ENCODE data around the gene ARHGAP33. TPM values are rescaled to one million over a fixed set of nuclear protein-coding genes. Genes with fewer than 3 reads are reported as not detected.

ARHGAP33 gene
- total and polyA plus RNA-seq, 5 donors from 2014 or later: 0.40 to 46.7 TPM; not detected in 3

- Histone ChIP-seq H3K36me3 (ENCODE audit: control insufficient read depth, insufficient read depth, low read length) (peaks cover 81% of the 10 kb centered on the region), H3K27ac (ENCODE audit: insufficient read depth, low read length, poor library complexity, severe bottlenecking) (no peak overlapping the region), H3K4me3 (ENCODE audit: low read depth, low read length) (no peak overlapping the region), H3K4me1 (ENCODE audit: control insufficient read depth, insufficient read depth, low read length, poor library complexity, severe bottlenecking) (no peaks in the 10 kb centered on the region), H3K27me3 (ENCODE audit: control insufficient read depth, insufficient read depth, low read length) (no peaks in the 10 kb centered on the region), H3K9me3 (ENCODE audit: control insufficient read depth in 2 of 2, low read length in 2 of 2) (no peaks in the 10 kb centered on the region)
- peak overlapping the region in 1 of 3 donors; percentile 58 for H3K27ac Mint-ChIP-seq
- no peak for ATAC-seq (ENCODE audit: low read depth in 2 of 2)
- peaks cover 44% of the 10 kb centered on the region for H3K36me3 Mint-ChIP-seq
- no peak for DNase-seq
- no peaks in the 10 kb centered on the region for H3K27me3 Mint-ChIP-seq
- H3K4me3 Mint-ChIP-seq: no peak overlapping the region
- H3K4me1 Mint-ChIP-seq: peaks cover 0 to 16% (median 5%) of the 10 kb centered on the region in 4 donors
- peaks cover 0 to 2% (median 0%) of the 10 kb centered on the region in 7 donors for H3K9me3 Mint-ChIP-seq
Observed at GRCh38 chr19:35731353-35731752, 44.0 kb upstream of the ARHGAP33 start.

GRCh38 chr19:35731779-35732405 lies 43.5 kb upstream of the ARHGAP33 start:
- DNase-seq: no peak
- H3K9me3 ChIP-seq (ENCODE audit: control insufficient read depth in 2 of 2, low read length in 2 of 2): no peaks in the 10 kb centered on the region
- Mint-ChIP-seq H3K36me3 (peaks cover 40% of the 10 kb centered on the region), H3K27me3 (no peaks in the 10 kb centered on the region), H3K9me3 (peaks cover 0 to 2% (median 0%) of the 10 kb centered on the region in 7 donors), H3K4me1 (peaks cover 0 to 20% (median 7%) of the 10 kb centered on the region in 4 donors), H3K4me3 (no peak overlapping the region), H3K27ac (no peak overlapping the region)
- no peak overlapping the region for H3K4me3 ChIP-seq (ENCODE audit: low read depth, low read length)
- no peak overlapping the region for H3K27ac ChIP-seq (ENCODE audit: insufficient read depth, low read length, poor library complexity, severe bottlenecking)
- peaks cover 4% of the 10 kb centered on the region for H3K4me1 ChIP-seq (ENCODE audit: control insufficient read depth, insufficient read depth, low read length, poor library complexity, severe bottlenecking)
- no peak for ATAC-seq (ENCODE audit: low read depth in 2 of 2)
- no peaks in the 10 kb centered on the region for H3K27me3 ChIP-seq (ENCODE audit: control insufficient read depth, insufficient read depth, low read length)
- peaks cover 83% of the 10 kb centered on the region for H3K36me3 ChIP-seq (ENCODE audit: control insufficient read depth, insufficient read depth, low read length)

GRCh38 chr19:35732540-35733179 lies 42.7 kb upstream of the ARHGAP33 start:
- H3K9me3 ChIP-seq (ENCODE audit: control insufficient read depth in 2 of 2, low read length in 2 of 2): no peaks in the 10 kb centered on the region
- no peak for DNase-seq

DNA sequence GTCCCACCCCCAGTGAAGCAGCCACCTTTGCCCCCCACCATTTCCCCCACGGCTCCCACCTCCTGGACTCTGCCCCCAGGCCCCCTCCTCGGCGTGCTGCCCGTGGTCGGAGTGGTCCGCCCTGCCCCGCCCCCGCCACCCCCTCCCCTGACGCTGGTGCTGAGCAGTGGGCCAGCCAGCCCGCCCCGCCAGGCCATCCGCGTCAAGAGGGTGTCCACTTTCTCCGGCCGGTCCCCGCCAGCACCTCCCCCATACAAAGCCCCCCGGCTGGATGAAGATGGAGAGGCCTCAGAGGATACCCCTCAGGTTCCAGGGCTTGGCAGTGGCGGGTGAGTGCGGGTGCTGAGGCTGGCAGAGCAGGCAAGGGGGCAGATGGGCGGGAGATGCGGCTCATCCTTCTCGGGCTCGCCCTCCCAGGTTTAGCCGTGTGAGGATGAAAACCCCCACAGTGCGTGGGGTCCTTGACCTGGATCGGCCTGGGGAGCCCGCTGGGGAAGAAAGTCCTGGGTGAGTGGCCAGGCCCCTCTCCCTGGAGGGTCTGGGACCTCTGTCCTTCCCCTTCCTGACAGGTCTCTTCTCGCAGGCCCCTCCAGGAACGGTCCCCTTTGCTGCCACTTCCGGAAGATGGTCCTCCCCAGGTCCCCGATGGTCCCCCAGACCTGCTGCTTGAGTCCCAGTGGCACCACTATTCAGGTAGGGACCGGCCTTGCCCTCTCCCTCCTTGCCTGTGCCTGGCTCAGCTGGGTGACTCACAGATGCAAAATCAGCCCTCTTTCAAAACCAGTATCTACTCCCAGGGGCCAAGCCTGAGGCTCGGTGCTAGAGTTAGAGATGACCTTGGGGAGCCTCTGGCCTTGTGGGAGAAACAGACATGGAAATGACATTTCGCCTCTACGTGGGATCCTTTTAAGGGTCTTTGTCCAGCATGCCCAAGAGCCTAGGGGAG lies 41.9 kb upstream of the ARHGAP33 start:
- H3K36me3 ChIP-seq (ENCODE audit: control insufficient read depth, insufficient read depth, low read length): peaks cover 80% of the 10 kb centered on the region
- Mint-ChIP-seq H3K4me3 (peak overlapping the region in 1 of 4 donors; percentile 67), H3K27ac (peak overlapping the region in 2 of 3 donors; percentile 80 to 91), H3K4me1 (peaks cover 0 to 32% (median 11%) of the 10 kb centered on the region in 4 donors), H3K27me3 (no peaks in the 10 kb centered on the region), H3K9me3 (peaks cover 0 to 2% (median 0%) of the 10 kb centered on the region in 7 donors), H3K36me3 (peaks cover 38% of the 10 kb centered on the region)
- no peak overlapping the region for H3K27ac ChIP-seq (ENCODE audit: insufficient read depth, low read length, poor library complexity, severe bottlenecking)
- H3K4me3 ChIP-seq (ENCODE audit: low read depth, low read length): no peak overlapping the region
- no peaks in the 10 kb centered on the region for H3K27me3 ChIP-seq (ENCODE audit: control insufficient read depth, insufficient read depth, low read length)
- no peak for ATAC-seq (ENCODE audit: low read depth in 2 of 2)
- H3K4me1 ChIP-seq (ENCODE audit: control insufficient read depth, insufficient read depth, low read length, poor library complexity, severe bottlenecking): peaks cover 12% of the 10 kb centered on the region
- no peak for DNase-seq
- no peaks in the 10 kb centered on the region for H3K9me3 ChIP-seq (ENCODE audit: control insufficient read depth in 2 of 2, low read length in 2 of 2)

More at GRCh38 chr19:35732540-35733179, 42.7 kb upstream of the ARHGAP33 start:
- H3K36me3 ChIP-seq (ENCODE audit: control insufficient read depth, insufficient read depth, low read length): peaks cover 81% of the 10 kb centered on the region
- Mint-ChIP-seq H3K9me3 (peaks cover 0 to 2% (median 0%) of the 10 kb centered on the region in 7 donors), H3K4me1 (peaks cover 0 to 27% (median 10%) of the 10 kb centered on the region in 4 donors), H3K36me3 (peaks cover 38% of the 10 kb centered on the region), H3K4me3 (no peak overlapping the region), H3K27ac (no peak overlapping the region), H3K27me3 (no peaks in the 10 kb centered on the region)
- peaks cover 11% of the 10 kb centered on the region for H3K4me1 ChIP-seq (ENCODE audit: control insufficient read depth, insufficient read depth, low read length, poor library complexity, severe bottlenecking)
- H3K4me3 ChIP-seq (ENCODE audit: low read depth, low read length): no peak overlapping the region
- ATAC-seq (ENCODE audit: low read depth in 2 of 2): no peak
- no peaks in the 10 kb centered on the region for H3K27me3 ChIP-seq (ENCODE audit: control insufficient read depth, insufficient read depth, low read length)
- no peak overlapping the region for H3K27ac ChIP-seq (ENCODE audit: insufficient read depth, low read length, poor library complexity, severe bottlenecking)

GRCh38 chr19:35734273-35734672 lies 41.1 kb upstream of the ARHGAP33 start:
- DNase-seq (no peak), ATAC-seq (ENCODE audit: low read depth in 2 of 2) (no peak)
- H3K4me1 Mint-ChIP-seq: peaks cover 0 to 38% (median 14%) of the 10 kb centered on the region in 4 donors
- H3K9me3 ChIP-seq (ENCODE audit: control insufficient read depth in 2 of 2, low read length in 2 of 2): no peaks in the 10 kb centered on the region
- H3K36me3 Mint-ChIP-seq: peaks cover 35% of the 10 kb centered on the region
- H3K9me3 Mint-ChIP-seq: peaks cover 0 to 2% (median 0%) of the 10 kb centered on the region in 7 donors
- peaks cover 20% of the 10 kb centered on the region for H3K4me1 ChIP-seq (ENCODE audit: control insufficient read depth, insufficient read depth, low read length, poor library complexity, severe bottlenecking)
- H3K27ac Mint-ChIP-seq: peak overlapping the region in 2 of 3 donors; percentile 80 to 91
- no peak overlapping the region for H3K27ac ChIP-seq (ENCODE audit: insufficient read depth, low read length, poor library complexity, severe bottlenecking)
- H3K4me3 ChIP-seq (ENCODE audit: low read depth, low read length): no peak overlapping the region
- H3K27me3 Mint-ChIP-seq: no peaks in the 10 kb centered on the region
- peak overlapping the region in 2 of 4 donors; percentile 66 to 67 for H3K4me3 Mint-ChIP-seq
- H3K27me3 ChIP-seq (ENCODE audit: control insufficient read depth, insufficient read depth, low read length): no peaks in the 10 kb centered on the region
- peaks cover 76% of the 10 kb centered on the region for H3K36me3 ChIP-seq (ENCODE audit: control insufficient read depth, insufficient read depth, low read length)

- H3K4me3 Mint-ChIP-seq: peak overlapping the region in 1 of 4 donors; percentile 5
- peaks cover 0 to 44% (median 17%) of the 10 kb centered on the region in 4 donors for H3K4me1 Mint-ChIP-seq
- no peaks in the 10 kb centered on the region for H3K27me3 Mint-ChIP-seq
- H3K27ac ChIP-seq (ENCODE audit: insufficient read depth, low read length, poor library complexity, severe bottlenecking): no peak overlapping the region
- H3K9me3 ChIP-seq (ENCODE audit: control insufficient read depth in 2 of 2, low read length in 2 of 2): no peaks in the 10 kb centered on the region
- H3K27me3 ChIP-seq (ENCODE audit: control insufficient read depth, insufficient read depth, low read length): no peaks in the 10 kb centered on the region
- H3K4me1 ChIP-seq (ENCODE audit: control insufficient read depth, insufficient read depth, low read length, poor library complexity, severe bottlenecking): peaks cover 26% of the 10 kb centered on the region
- no peak for ATAC-seq (ENCODE audit: low read depth in 2 of 2)
- peaks cover 31% of the 10 kb centered on the region for H3K36me3 Mint-ChIP-seq
- H3K27ac Mint-ChIP-seq: peak overlapping the region in 1 of 3 donors; percentile 80
- no peak overlapping the region for H3K4me3 ChIP-seq (ENCODE audit: low read depth, low read length)
- peaks cover 0 to 2% (median 0%) of the 10 kb centered on the region in 7 donors for H3K9me3 Mint-ChIP-seq
- H3K36me3 ChIP-seq (ENCODE audit: control insufficient read depth, insufficient read depth, low read length): peaks cover 70% of the 10 kb centered on the region
- DNase-seq: no peak
Observed at GRCh38 chr19:35734889-35735288, 40.5 kb upstream of the ARHGAP33 start.

Measured in CD4-positive, CD25-positive, alpha-beta regulatory T cell (primary cell).